ENCODE data around the gene CDH2. TPM values are rescaled to one million over a fixed set of nuclear protein-coding genes. Genes with fewer than 3 reads are reported as not detected.

The CDH2 gene
- total RNA-seq, 1 experiment from 2014 or later, result 36.2 TPM

- no peak overlapping the region for H2BK12ac ChIP-seq (ENCODE audit: insufficient read length, low read depth, low read length)
- H3K4me1 Mint-ChIP-seq, result peaks cover 17% of the 10 kb centered on the region in 2 experiments
- no peak overlapping the region for H2AFZ ChIP-seq (ENCODE audit: low read length)
- H3K23me2 ChIP-seq (ENCODE audit: insufficient read length, low read depth, low read length, poor library complexity, severe bottlenecking), result no peaks in the 10 kb centered on the region
- no peak overlapping the region for H4K91ac ChIP-seq (ENCODE audit: insufficient read length, low read depth, low read length)
- H2AK5ac ChIP-seq (ENCODE audit: insufficient read length, low read length), result no peak overlapping the region
- TF ChIP-seq CTCF (conservative IDR thresholded peaks at IDR 0.05), result no peak
- no peak overlapping the region for H3T11ph ChIP-seq (ENCODE audit: low read length)
- no peaks in the 10 kb centered on the region for H3K27me3 ChIP-seq (ENCODE audit: insufficient read depth, low read length)
- H3K23ac ChIP-seq (ENCODE audit: insufficient read length, low read depth, low read length), result no peak overlapping the region
- peaks cover 2% of the 10 kb centered on the region; the same call in 1 of the 2 replicates for H3K4me1 ChIP-seq (ENCODE audit: insufficient read depth, low read length)
- H3K4me2 ChIP-seq (ENCODE audit: insufficient read depth, insufficient read length, low read length), result no peak overlapping the region
- no peak overlapping the region for H2BK5ac ChIP-seq (ENCODE audit: insufficient read length, low read length)
- H4K20me1 ChIP-seq (ENCODE audit: control insufficient read depth, insufficient read depth, insufficient read length), result no peaks in the 10 kb centered on the region
- peak; percentile 24 for DNase-seq
- no peak overlapping the region for H3K9ac ChIP-seq (ENCODE audit: extremely low read depth, insufficient read length, low read length)
- H3K36me3 Mint-ChIP-seq (ENCODE audit: insufficient read depth in 1 of 3, low read depth in 3 of 3), result peaks cover 0 to 5% (median 0%) of the 10 kb centered on the region in 3 experiments; a peak in 2 of 7 replicates
- no peak overlapping the region for H4K5ac ChIP-seq (ENCODE audit: insufficient read length, low read depth, low read length)
- no peaks in the 10 kb centered on the region for H3K9me3 Mint-ChIP-seq
- no peak overlapping the region for H3K56ac ChIP-seq (ENCODE audit: insufficient read length, low read depth, low read length)
- H3K4ac ChIP-seq (ENCODE audit: low read depth, low read length), result no peak overlapping the region
- H2BK15ac ChIP-seq (ENCODE audit: low read depth, low read length), result no peak overlapping the region
- no peak overlapping the region for H3K4me3 Mint-ChIP-seq
- no peaks in the 10 kb centered on the region for H3K79me2 ChIP-seq (ENCODE audit: insufficient read depth, low read length)
- H4K8ac ChIP-seq (replicated peaks; ENCODE audit: insufficient read length, low read depth, low read length), result no peak overlapping the region
- H3K9me3 ChIP-seq (ENCODE audit: control insufficient read depth, low read depth, low read length), result no peaks in the 10 kb centered on the region
- H2BK20ac ChIP-seq (ENCODE audit: low read depth, low read length, poor library complexity, severe bottlenecking), result no peak overlapping the region
- no peak overlapping the region for H3K14ac ChIP-seq (ENCODE audit: insufficient read depth, low read length)
- no peak overlapping the region for H3K27ac ChIP-seq (ENCODE audit: insufficient read length, low read depth, low read length)
- H2BK120ac ChIP-seq (ENCODE audit: low read depth, low read length, poor library complexity, severe bottlenecking), result no peak overlapping the region
- H3K18ac ChIP-seq (ENCODE audit: insufficient read length, low read depth, low read length), result no peak overlapping the region
- H3K27me3 Mint-ChIP-seq (ENCODE audit: low read depth), result no peaks in the 10 kb centered on the region
- H3K27ac Mint-ChIP-seq, result no peak overlapping the region; a peak in 1 of 7 replicates
- no peaks in the 10 kb centered on the region for H3K79me1 ChIP-seq (ENCODE audit: insufficient read depth, low read depth, low read length, poor library complexity, severe bottlenecking)
- WGBS (ENCODE audit: extremely low coverage, insufficient read length, low lambda C conversion rate), result no CpG with 5 or more reads among the region's 7 CpGs
Measured at GRCh38 chr18:27985832-27986231, 191.1 kb downstream of the CDH2 start.
